HFFc6 (cell line): ENCODE data around the gene CENPU. TPM values are rescaled to one million over a fixed set of nuclear protein-coding genes. Genes with fewer than 3 reads are reported as not detected.

ENCODE experiments used
- DNase-seq: peaks from one replicate; pipeline ENCODE4 v3.0.0-alpha.2; 2018
- H3K27ac Mint-ChIP-seq: 2 replicates; pipeline ENCODE4 v1.8.0; 2020; ENCODE audit warnings: mild to moderate bottlenecking, mixed read lengths
- H3K27me3 Mint-ChIP-seq: 2 replicates; pipeline ENCODE4 v1.8.0; 2021; ENCODE audit warnings: mild to moderate bottlenecking, moderate library complexity, mixed read lengths; ENCODE audit not compliant: insufficient read depth
- H3K36me3 Mint-ChIP-seq: 2 replicates; pipeline ENCODE4 v1.8.0; 2021; ENCODE audit warnings: low read depth, mixed read lengths
- H3K4me1 Mint-ChIP-seq: 2 replicates; pipeline ENCODE4 v1.8.0; 2020; ENCODE audit warnings: low read depth, mixed read lengths
- H3K4me3 Mint-ChIP-seq: 2 replicates; pipeline ENCODE4 v1.8.0; 2020; ENCODE audit warnings: mild to moderate bottlenecking, moderate library complexity, mixed read lengths
- H3K9me3 Mint-ChIP-seq: 2 replicates; pipeline ENCODE4 v1.8.0; 2020; ENCODE audit warnings: mild to moderate bottlenecking, mixed read lengths
- CTCF ChIP-seq: fragments of 200-600 bp; sonication (generic); IDR thresholded peaks from 2 replicates; pipeline ENCODE4 v1.5.0; 2021; ENCODE audit warnings: antibody characterized with exemption, mild to moderate bottlenecking
- total RNA-seq, 6 experiments: library from RNA; stranded (reverse); fragmentation: NEBNext Ultra II Directional; extraction: Animal tissue kit (Norgen Biotek cat#: 25700); gene quantifications; 2 replicates in 1 of 6; 3 replicates in 5 of 6; pipeline ENCODE4 v1.2.3, GENCODE V29; 2021

Gene CENPU
- total RNA-seq, 6 experiments from 2014 or later, result 8.8 to 19.1 (median 17.0) TPM

GRCh38 chr4:184766446-184766845 is 32.5 kb upstream of the CENPU start:
- Mint-ChIP-seq H3K4me3 (no peak overlapping the region), H3K4me1 (peaks cover 11% of the 10 kb centered on the region), H3K27me3 (no peaks in the 10 kb centered on the region; the same call in 1 of the 2 replicates), H3K27ac (no peak overlapping the region), H3K9me3 (no peaks in the 10 kb centered on the region), H3K36me3 (peaks cover 10% of the 10 kb centered on the region; the same call in 1 of the 2 replicates)
- no peak for DNase-seq
- TF ChIP-seq CTCF, result no peak

- H3K36me3 Mint-ChIP-seq, result peaks cover 10% of the 10 kb centered on the region; the same call in 1 of the 2 replicates
- TF ChIP-seq CTCF, result no peak
- no peaks in the 10 kb centered on the region; the same call in 1 of the 2 replicates for H3K27me3 Mint-ChIP-seq
- H3K9me3 Mint-ChIP-seq, result no peaks in the 10 kb centered on the region
- H3K27ac Mint-ChIP-seq, result no peak overlapping the region
- H3K4me1 Mint-ChIP-seq, result peaks cover 11% of the 10 kb centered on the region
- DNase-seq, result no peak
- no peak overlapping the region for H3K4me3 Mint-ChIP-seq
Measured at GRCh38 chr4:184765473-184766340, 31.8 kb upstream of the CENPU start.

- TF ChIP-seq CTCF, result no peak
- Mint-ChIP-seq H3K27me3 (no peaks in the 10 kb centered on the region; the same call in 1 of the 2 replicates), H3K4me3 (no peak overlapping the region), H3K36me3 (peaks cover 18% of the 10 kb centered on the region), H3K9me3 (no peaks in the 10 kb centered on the region), H3K4me1 (peaks cover 11% of the 10 kb centered on the region), H3K27ac (no peak overlapping the region)
- DNase-seq, result no peak
Measured at GRCh38 chr4:184764601-184765000, 30.7 kb upstream of the CENPU start.

- Mint-ChIP-seq H3K4me1 (peaks cover 11% of the 10 kb centered on the region), H3K27ac (no peak overlapping the region; the same call in 1 of the 2 replicates), H3K4me3 (no peak overlapping the region), H3K36me3 (peaks cover 23% of the 10 kb centered on the region), H3K9me3 (no peaks in the 10 kb centered on the region), H3K27me3 (no peaks in the 10 kb centered on the region; the same call in 1 of the 2 replicates)
- no peak for TF ChIP-seq CTCF
- DNase-seq, result no peak
Measured at GRCh38 chr4:184763150-184763780, 29.4 kb upstream of the CENPU start.

GRCh38 chr4:184762100-184762499 is 28.2 kb upstream of the CENPU start:
- H3K36me3 Mint-ChIP-seq, result peaks cover 23% of the 10 kb centered on the region
- H3K9me3 Mint-ChIP-seq, result no peaks in the 10 kb centered on the region
- H3K4me1 Mint-ChIP-seq, result peaks cover 11% of the 10 kb centered on the region
- H3K27ac Mint-ChIP-seq, result no peak overlapping the region
- no peak overlapping the region for H3K4me3 Mint-ChIP-seq
- DNase-seq, result no peak
- no peak for TF ChIP-seq CTCF
- no peaks in the 10 kb centered on the region; the same call in 1 of the 2 replicates for H3K27me3 Mint-ChIP-seq
